ENCODE results near the gene TIGD3. TPM values are rescaled to one million over a fixed set of nuclear protein-coding genes. Genes with fewer than 3 reads are reported as not detected.

The TIGD3 gene
- total and polyA plus RNA-seq, 2 donors (not counting 3 experiments of a cell fraction or from before 2014, with no cell fraction given), result 0.18 to 0.27 TPM

- Histone ChIP-seq H3K9me3 (replicated peaks; ENCODE audit: control insufficient read depth, insufficient read depth, low read length) (no peaks in the 10 kb centered on the region), H3K36me3 (ENCODE audit: control insufficient read depth in 2 of 2, extremely low read depth in 1 of 2, insufficient read depth in 2 of 2, low read length in 2 of 2) (peaks cover 6 to 18% of the 10 kb centered on the region in 2 experiments), H3K9me1 (replicated peaks; ENCODE audit: control insufficient read depth, extremely low read depth, insufficient read depth, low read length) (no peaks in the 10 kb centered on the region), H3K27me3 (ENCODE audit: control insufficient read depth in 2 of 2, insufficient read depth in 2 of 2, low read length in 2 of 2) (no peaks in the 10 kb centered on the region), H3K4me1 (ENCODE audit: control insufficient read depth, extremely low read depth, insufficient read depth, low read length) (peaks cover 54% of the 10 kb centered on the region), H3K4me2 (ENCODE audit: insufficient read depth, low read length) (peak overlapping the region; percentile 12), H3K4me3 (replicated peaks in 1 of 3; ENCODE audit: insufficient read depth in 1 of 3, low read depth in 1 of 3, low read length in 3 of 3) (no peak overlapping the region), H3K79me2 (ENCODE audit: control insufficient read depth, insufficient read depth, low read length) (peaks cover 67% of the 10 kb centered on the region), H3K9ac (replicated peaks; ENCODE audit: extremely low read depth, insufficient read depth, low read length) (no peak overlapping the region), H3K27ac (ENCODE audit: insufficient read depth, low read depth, low read length) (peak overlapping the region; percentile 48), H4K20me1 (replicated peaks; ENCODE audit: control insufficient read depth, extremely low read depth, insufficient read depth, low read length) (no peaks in the 10 kb centered on the region), H2AFZ (ENCODE audit: low read depth, low read length) (no peak overlapping the region)
- no peak for DNase-seq (ENCODE audit: low read depth, low spot score)
- POLR2A ChIA-PET, result no interaction called here
- dilution Hi-C loops (cut with MboI; ENCODE audit: extremely low pct_ligation_motif_present, low sequenced_read_pairs) (no loop called here), intact Hi-C loops (cut with micrococcal nuclease) (no loop called here)
- FAIRE-seq, result no peak
- no peak for TF ChIP-seq MAX (IDR thresholded peaks at IDR 0.05; ENCODE audit: insufficient read depth, insufficient read length)
- CTCF ChIA-PET, result interaction anchor here (2.9 kb wide), 1 partner anchor 27 kb away, joined by 9 read pairs; no protein-coding TSS in a partner anchor
- no TSS peak for BruUV-seq (replicated peaks)
Observed at GRCh38 chr11:65389294-65389980, 34.9 kb downstream of the TIGD3 start.

- Histone ChIP-seq H3K27me3 (ENCODE audit: control insufficient read depth in 2 of 2, insufficient read depth in 2 of 2, low read length in 2 of 2) (no peaks in the 10 kb centered on the region), H3K9me1 (replicated peaks; ENCODE audit: control insufficient read depth, extremely low read depth, insufficient read depth, low read length) (no peaks in the 10 kb centered on the region), H3K4me2 (ENCODE audit: insufficient read depth, low read length) (peak overlapping the region; percentile 12), H3K4me3 (replicated peaks in 1 of 3; ENCODE audit: insufficient read depth in 1 of 3, low read depth in 1 of 3, low read length in 3 of 3) (peak overlapping the region in 2 of 3 experiments; percentile 7 to 12), H3K36me3 (ENCODE audit: control insufficient read depth in 2 of 2, extremely low read depth in 1 of 2, insufficient read depth in 2 of 2, low read length in 2 of 2) (peaks cover 6 to 21% of the 10 kb centered on the region in 2 experiments), H3K79me2 (ENCODE audit: control insufficient read depth, insufficient read depth, low read length) (peaks cover 67% of the 10 kb centered on the region), H3K27ac (ENCODE audit: insufficient read depth, low read depth, low read length) (peak overlapping the region; percentile 77), H3K4me1 (ENCODE audit: control insufficient read depth, extremely low read depth, insufficient read depth, low read length) (peaks cover 45% of the 10 kb centered on the region), H3K9me3 (replicated peaks; ENCODE audit: control insufficient read depth, insufficient read depth, low read length) (no peaks in the 10 kb centered on the region), H2AFZ (ENCODE audit: low read depth, low read length) (peak overlapping the region; percentile 32), H4K20me1 (replicated peaks; ENCODE audit: control insufficient read depth, extremely low read depth, insufficient read depth, low read length) (no peaks in the 10 kb centered on the region), H3K9ac (replicated peaks; ENCODE audit: extremely low read depth, insufficient read depth, low read length) (peak overlapping the region; percentile 62)
- BruUV-seq (replicated peaks), result no TSS peak
- intact Hi-C loops (cut with micrococcal nuclease) (no loop called here), dilution Hi-C loops (cut with MboI; ENCODE audit: extremely low pct_ligation_motif_present, low sequenced_read_pairs) (no loop called here)
- CTCF ChIA-PET, result interaction anchor here (0.8 to 2.9 kb wide), 4 partner anchors 11 to 120 kb away, joined by 3 to 9 read pairs (median 4); no protein-coding TSS in a partner anchor
- FAIRE-seq (peak; percentile 84), DNase-seq (ENCODE audit: low read depth, low spot score) (peak; percentile 56)
- TF ChIP-seq POLR2A (IDR thresholded peaks at IDR 0.05; ENCODE audit: low read depth, low read length) (peak; percentile 31), MYC (IDR thresholded peaks at IDR 0.05; ENCODE audit: low read depth, low read length) (no peak)
- POLR2A ChIA-PET, result interaction anchor here (0.7 to 1.7 kb wide), 4 partner anchors 32 to 271 kb away, joined by 3 to 6 read pairs (median 4); partner anchors contain the start of gene NEAT1
Observed at GRCh38 chr11:65390099-65390941, 35.8 kb downstream of the TIGD3 start.

Data from endothelial cell of umbilical vein (primary cell).